Panc1 (cell line): ENCODE measurements around the gene TMEM151A. TPM values are rescaled to one million over a fixed set of nuclear protein-coding genes. Genes with fewer than 3 reads are reported as not detected.

Experiments
- ATAC-seq: fragments of 200-7000 bp; cut with Tn5 transposase; 2 replicates; pipeline ENCODE4 v1.9.1; 2020; ENCODE audit warnings: mild to moderate bottlenecking, moderate library complexity
- BruUV-seq: library from RNA; stranded (reverse); fragments of 400-500 nt; replicated peaks from 2 replicates; lab custom pipeline; 2021; lab: Mats Ljungman, UMichigan
- CTCF ChIA-PET: fragments of 300-600 bp; sonication (Branson Sonifier 250); formaldehyde crosslinking; loops from one replicate; lab custom pipeline; 2022; ENCODE audit warnings: antibody characterized with exemption; lab: Charles Lee
- POLR2A ChIA-PET: fragments of 300-600 bp; sonication (Branson Sonifier 250); formaldehyde crosslinking; loops from one replicate; lab custom pipeline; 2022; ENCODE audit warnings: antibody characterized with exemption; lab: Charles Lee
- DNase-seq: peaks from one replicate; pipeline ENCODE4 v3.0.0-alpha.2; 2010; ENCODE audit warnings: low read depth, low spot score
- H3K27ac ChIP-seq: 2 replicates; pipeline ENCODE4 v1.5.1; 2011; ENCODE audit warnings: mild to moderate bottlenecking, low read length, inconsistent platforms
- H3K27me3 ChIP-seq: fragments of 200-500 bp; sonication (Bioruptor generic); 2 replicates; pipeline ENCODE4 v1.6.0; 2014; ENCODE audit warnings: low read length, inconsistent platforms; ENCODE audit not compliant: control insufficient read depth, insufficient read depth
- H3K36me3 ChIP-seq: fragments of 200-500 bp; sonication (Bioruptor generic); 2 replicates; pipeline ENCODE4 v1.5.1; 2014; ENCODE audit warnings: inconsistent platforms, mild to moderate bottlenecking, low read length, moderate library complexity; ENCODE audit not compliant: control insufficient read depth, insufficient read depth
- H3K4me1 ChIP-seq: 2 replicates; pipeline ENCODE4 v1.5.1; 2011; ENCODE audit warnings: inconsistent platforms, mild to moderate bottlenecking, low read length, moderate library complexity; ENCODE audit not compliant: control insufficient read depth, insufficient read depth
- H3K4me3 ChIP-seq, 2 experiments: 2 replicates each; pipeline ENCODE4 v1.5.1; 2011 to 2012; ENCODE audit warnings: low read depth in 2 of 2, low read length in 2 of 2, mild to moderate bottlenecking in 2 of 2, inconsistent platforms in 1 of 2, moderate library complexity in 1 of 2
- H3K9me3 ChIP-seq: fragments of 200-500 bp; sonication (Bioruptor generic); 2 replicates; pipeline ENCODE4 v1.5.1; 2014; ENCODE audit warnings: low read depth, mild to moderate bottlenecking, inconsistent platforms, low read length, moderate library complexity; ENCODE audit not compliant: control insufficient read depth, insufficient read depth
- CTCF ChIP-seq: fragments of 450-650 bp; IDR thresholded peaks from 2 replicates; pipeline ENCODE4 v1.5.1; 2017; ENCODE audit warnings: mild to moderate bottlenecking
- POLR2AphosphoS5 ChIP-seq: IDR thresholded peaks from 2 replicates; pipeline ENCODE4 v1.6.1; 2012; ENCODE audit warnings: mild to moderate bottlenecking, low read depth, low read length, moderate library complexity
- SIN3A ChIP-seq: IDR thresholded peaks from 2 replicates; pipeline ENCODE4 v1.6.1; 2012; ENCODE audit warnings: low read depth, mild to moderate bottlenecking, low read length, moderate library complexity, borderline replicate concordance; ENCODE audit not compliant: insufficient read depth
- TCF7L2 ChIP-seq: IDR thresholded peaks from 2 replicates; pipeline ENCODE4 v1.6.1; 2011; ENCODE audit warnings: mild to moderate bottlenecking, low read depth, low read length, inconsistent platforms
- in situ Hi-C: cut with HindIII; loops from 2 replicates; pipeline ENCODE4 v1.10.0; 2016; ENCODE audit warnings: low sequenced_read_pairs, low pct_unique_long_range_greater_than_20kb
- intact Hi-C: fragments of 100-400 bp; cut with micrococcal nuclease; formaldehyde crosslinking; loops from one replicate; pipeline ENCODE4 v1.10.0; 2022; ENCODE audit not compliant: unreplicated experiment
- total RNA-seq: library from RNA; stranded (reverse); gene quantifications from one replicate; pipeline ENCODE4 v1.2.1, GENCODE V29; 2021; ENCODE audit not compliant: unreplicated experiment
- TF ChIP-seq, protein P1 (sequence below), 2 experiments: IDR thresholded peaks; 2 replicates each; pipeline ENCODE4 v1.6.1; 2011 to 2012; ENCODE audit warnings: low read depth in 2 of 2, control low read depth in 1 of 2, low read length in 1 of 2, mild to moderate bottlenecking in 1 of 2, moderate library complexity in 1 of 2; ENCODE audit not compliant: insufficient read depth in 1 of 2

The TMEM151A gene
- total RNA-seq, 1 experiment from 2014 or later = 11.0 TPM

- POLR2A ChIA-PET = interaction anchor here (0.5 to 1.3 kb wide), 2 partner anchors 11 to 361 kb away, joined by 6 to 14 read pairs; partner anchors contain the start of gene YIF1A
- Histone ChIP-seq H3K4me3 (peak within 1 kb of the TSS; percentile 40 to 49), H3K36me3 (peaks cover 8% of the 10 kb centered on the region; the same call in 1 of the 2 replicates), H3K9me3 (no peaks in the 10 kb centered on the region), H3K27me3 (no peaks in the 10 kb centered on the region), H3K4me1 (peaks cover 25% of the 10 kb centered on the region), H3K27ac (peak within 1 kb of the TSS; percentile 63; the same call in 1 of the 2 replicates)
- ATAC-seq = peak; percentile 70
- CTCF ChIA-PET = interaction anchor here (0.5 to 0.6 kb wide), 2 partner anchors 17 to 1032 kb away, joined by 3 to 4 read pairs; no protein-coding TSS in a partner anchor
- no TSS peak for BruUV-seq
- DNase-seq = no peak
- TF ChIP-seq TCF7L2 = no peak
- peak; percentile 75 for TF ChIP-seq POLR2AphosphoS5
- TF ChIP-seq CTCF = no peak
- TF ChIP-seq, protein P1, sequence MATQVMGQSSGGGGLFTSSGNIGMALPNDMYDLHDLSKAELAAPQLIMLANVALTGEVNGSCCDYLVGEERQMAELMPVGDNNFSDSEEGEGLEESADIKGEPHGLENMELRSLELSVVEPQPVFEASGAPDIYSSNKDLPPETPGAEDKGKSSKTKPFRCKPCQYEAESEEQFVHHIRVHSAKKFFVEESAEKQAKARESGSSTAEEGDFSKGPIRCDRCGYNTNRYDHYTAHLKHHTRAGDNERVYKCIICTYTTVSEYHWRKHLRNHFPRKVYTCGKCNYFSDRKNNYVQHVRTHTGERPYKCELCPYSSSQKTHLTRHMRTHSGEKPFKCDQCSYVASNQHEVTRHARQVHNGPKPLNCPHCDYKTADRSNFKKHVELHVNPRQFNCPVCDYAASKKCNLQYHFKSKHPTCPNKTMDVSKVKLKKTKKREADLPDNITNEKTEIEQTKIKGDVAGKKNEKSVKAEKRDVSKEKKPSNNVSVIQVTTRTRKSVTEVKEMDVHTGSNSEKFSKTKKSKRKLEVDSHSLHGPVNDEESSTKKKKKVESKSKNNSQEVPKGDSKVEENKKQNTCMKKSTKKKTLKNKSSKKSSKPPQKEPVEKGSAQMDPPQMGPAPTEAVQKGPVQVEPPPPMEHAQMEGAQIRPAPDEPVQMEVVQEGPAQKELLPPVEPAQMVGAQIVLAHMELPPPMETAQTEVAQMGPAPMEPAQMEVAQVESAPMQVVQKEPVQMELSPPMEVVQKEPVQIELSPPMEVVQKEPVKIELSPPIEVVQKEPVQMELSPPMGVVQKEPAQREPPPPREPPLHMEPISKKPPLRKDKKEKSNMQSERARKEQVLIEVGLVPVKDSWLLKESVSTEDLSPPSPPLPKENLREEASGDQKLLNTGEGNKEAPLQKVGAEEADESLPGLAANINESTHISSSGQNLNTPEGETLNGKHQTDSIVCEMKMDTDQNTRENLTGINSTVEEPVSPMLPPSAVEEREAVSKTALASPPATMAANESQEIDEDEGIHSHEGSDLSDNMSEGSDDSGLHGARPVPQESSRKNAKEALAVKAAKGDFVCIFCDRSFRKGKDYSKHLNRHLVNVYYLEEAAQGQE (IDR thresholded peaks at IDR 0.05; ENCODE audit: insufficient read depth in 1 of 2, low read depth in 2 of 2, low read length in 1 of 2) = no peak
- peak; percentile 76; the same call in 1 of the 2 replicates for TF ChIP-seq SIN3A
- in situ Hi-C loops (no loop called here), intact Hi-C loops (no loop called here)
Observed at GRCh38 chr11:66277471-66278362, 14.0 kb upstream of the TMEM151A start, which contains the start of gene CNIH2. Gene CNIH2, plus strand, starts transcription at chr11:66278175. Its CDS starts 282 bp downstream, at chr11:66278457.

DNA sequence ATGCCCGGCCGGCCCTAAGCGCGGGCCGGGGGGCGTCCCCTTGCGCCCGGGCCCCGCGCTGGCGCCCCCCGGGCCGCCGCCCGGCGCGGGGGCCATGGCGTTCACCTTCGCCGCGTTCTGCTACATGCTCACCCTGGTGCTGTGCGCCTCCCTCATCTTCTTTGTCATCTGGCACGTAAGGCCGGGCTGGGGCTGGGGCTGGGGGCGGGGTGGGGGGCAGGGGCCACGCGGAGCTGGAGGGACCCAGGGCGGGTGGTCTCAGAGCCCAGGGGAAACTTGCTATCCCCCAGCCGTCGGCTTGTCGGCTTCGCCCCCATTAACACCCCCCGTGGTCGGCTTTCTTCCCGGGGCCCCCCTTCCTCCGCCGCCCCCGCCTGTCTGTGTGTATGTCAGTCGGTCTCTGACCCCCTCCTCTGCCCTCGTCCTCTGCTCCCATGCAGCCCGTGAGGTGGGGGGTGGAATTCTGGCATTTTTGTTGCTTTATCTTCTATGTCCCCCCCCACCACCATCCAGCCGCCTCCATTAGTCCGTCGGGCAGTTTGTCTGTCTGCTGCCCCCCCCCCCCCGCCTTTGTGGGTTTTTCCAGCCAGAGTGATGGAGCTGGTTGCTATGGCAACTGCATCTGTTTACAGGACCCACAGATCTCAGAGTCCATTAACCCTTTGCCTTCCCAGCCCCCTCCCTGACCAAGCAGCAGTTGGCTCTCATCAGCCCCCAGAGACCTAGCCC, 13.2 kb upstream of the TMEM151A start:
- CTCF ChIA-PET = interaction anchor here (0.8 kb wide), 1 partner anchor 126 kb away, joined by 27 read pairs; no protein-coding TSS in a partner anchor
- intact Hi-C loops = no loop called here
- Histone ChIP-seq H3K4me1 (peaks cover 30% of the 10 kb centered on the region), H3K9me3 (no peaks in the 10 kb centered on the region), H3K36me3 (0 out of 2 replicates have a peak, but pooled peaks cover 5% of the 10 kb centered on the region), H3K27me3 (no peaks in the 10 kb centered on the region), H3K27ac (no peak overlapping the region), H3K4me3 (peak overlapping the region; percentile 39 to 40)
- in situ Hi-C loops = no loop called here
- DNase-seq (no peak), ATAC-seq (no peak)
- no peak for TF ChIP-seq TCF7L2
- TF ChIP-seq CTCF = no peak
- TF ChIP-seq, protein P1 (IDR thresholded peaks at IDR 0.05; ENCODE audit: insufficient read depth in 1 of 2, low read depth in 2 of 2, low read length in 1 of 2) = no peak
- TF ChIP-seq SIN3A = no peak
- no peak for TF ChIP-seq POLR2AphosphoS5
- POLR2A ChIA-PET = interaction anchor here (0.8 kb wide), 1 partner anchor 11 kb away, joined by 7 read pairs; the partner anchor contains the start of gene YIF1A
- no TSS peak for BruUV-seq
